ENCODE data around the gene TRIM14.

Gene TRIM14

GRCh38 chr9:98043915-98044314 is 75.1 kb downstream of the TRIM14 start:
- H3K27ac ChIP-seq (ENCODE audit: low read length), result no peak overlapping the region
- no peaks in the 10 kb centered on the region for H3K4me1 ChIP-seq (ENCODE audit: control insufficient read depth in 1 of 2, insufficient read depth in 2 of 2, low read length in 2 of 2)

GRCh38 chr9:98040212-98040611 is 78.8 kb downstream of the TRIM14 start:
- Histone ChIP-seq H3K4me1 (ENCODE audit: control insufficient read depth in 1 of 2, insufficient read depth in 2 of 2, low read length in 2 of 2) (no peaks in the 10 kb centered on the region), H3K4me3 (ENCODE audit: low read depth in 1 of 2, low read length in 2 of 2) (no peak overlapping the region), H3K27me3 (ENCODE audit: low read depth, low read length) (no peaks in the 10 kb centered on the region), H3K9me3 (ENCODE audit: control insufficient read depth in 1 of 2, low read length in 2 of 2) (no peaks in the 10 kb centered on the region), H3K27ac (ENCODE audit: low read length) (no peak overlapping the region), H3K36me3 (ENCODE audit: control insufficient read depth in 1 of 2, insufficient read depth in 2 of 2, low read length in 2 of 2) (no peaks in the 10 kb centered on the region)

More at GRCh38 chr9:98043915-98044314, 75.1 kb downstream of the TRIM14 start:
- Histone ChIP-seq H3K27me3 (ENCODE audit: low read depth, low read length) (no peaks in the 10 kb centered on the region), H3K9me3 (ENCODE audit: control insufficient read depth in 1 of 2, low read length in 2 of 2) (no peaks in the 10 kb centered on the region), H3K4me3 (ENCODE audit: low read depth in 1 of 2, low read length in 2 of 2) (no peak overlapping the region), H3K36me3 (ENCODE audit: control insufficient read depth in 1 of 2, insufficient read depth in 2 of 2, low read length in 2 of 2) (no peaks in the 10 kb centered on the region)

DNA sequence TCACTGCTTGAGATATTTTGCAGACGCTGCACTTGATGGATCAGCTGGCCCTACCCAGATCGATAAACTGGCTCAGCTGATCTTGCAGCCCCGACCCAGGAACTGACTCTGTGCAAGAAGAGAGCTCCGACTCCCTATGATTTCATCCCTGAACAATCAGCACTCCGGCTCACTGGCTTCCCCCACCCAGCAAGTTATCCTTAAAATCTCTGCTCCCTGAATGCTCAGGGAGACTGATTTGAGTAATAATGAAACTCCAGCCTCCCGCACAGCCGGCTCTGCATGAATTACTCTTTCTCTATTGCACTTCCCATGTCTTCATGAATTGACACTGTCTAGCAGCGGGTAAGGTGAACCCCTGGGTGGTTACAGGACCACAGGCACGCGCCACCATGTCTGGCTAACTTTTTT is 79.4 kb downstream of the TRIM14 start:
- peaks cover 0 to 2% of the 10 kb centered on the region in 2 donors for H3K4me1 ChIP-seq (ENCODE audit: control insufficient read depth in 1 of 2, insufficient read depth in 2 of 2, low read length in 2 of 2)
- H3K36me3 ChIP-seq (ENCODE audit: control insufficient read depth in 1 of 2, insufficient read depth in 2 of 2, low read length in 2 of 2), result no peaks in the 10 kb centered on the region

DNA sequence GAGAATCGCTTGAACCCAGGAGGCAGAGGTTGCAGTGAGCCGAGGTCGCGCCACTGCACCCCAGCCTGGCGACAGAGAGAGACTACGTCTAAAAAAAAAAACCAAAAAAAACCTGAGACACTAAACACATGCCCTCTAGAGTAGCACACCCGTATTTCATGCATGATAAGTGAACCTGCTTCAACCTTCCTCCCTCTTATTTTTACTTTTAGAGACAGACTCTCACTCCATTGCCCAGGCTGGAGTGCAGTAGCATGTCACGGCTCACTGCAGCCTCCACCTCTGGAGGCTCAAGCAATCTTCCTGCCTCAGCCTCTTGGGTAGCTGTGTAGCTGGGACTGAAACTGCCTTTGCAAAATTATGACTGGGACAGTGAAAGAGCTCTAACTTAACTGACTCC is 80.1 kb downstream of the TRIM14 start:
- H3K9me3 ChIP-seq (ENCODE audit: control insufficient read depth in 1 of 2, low read length in 2 of 2), result no peaks in the 10 kb centered on the region
- H3K27me3 ChIP-seq (ENCODE audit: low read depth, low read length), result no peaks in the 10 kb centered on the region
- H3K27ac ChIP-seq (ENCODE audit: low read length), result no peak overlapping the region
- no peaks in the 10 kb centered on the region for H3K36me3 ChIP-seq (ENCODE audit: control insufficient read depth in 1 of 2, insufficient read depth in 2 of 2, low read length in 2 of 2)
- no peak overlapping the region for H3K4me3 ChIP-seq (ENCODE audit: low read depth in 1 of 2, low read length in 2 of 2)
- H3K4me1 ChIP-seq (ENCODE audit: control insufficient read depth in 1 of 2, insufficient read depth in 2 of 2, low read length in 2 of 2), result peaks cover 0 to 5% of the 10 kb centered on the region in 2 donors

More for the DNA sequence above, 79.4 kb downstream of the TRIM14 start:
- Histone ChIP-seq H3K27me3 (ENCODE audit: low read depth, low read length) (no peaks in the 10 kb centered on the region), H3K9me3 (ENCODE audit: control insufficient read depth in 1 of 2, low read length in 2 of 2) (no peaks in the 10 kb centered on the region), H3K4me3 (ENCODE audit: low read depth in 1 of 2, low read length in 2 of 2) (no peak overlapping the region), H3K27ac (ENCODE audit: low read length) (no peak overlapping the region)

DNA sequence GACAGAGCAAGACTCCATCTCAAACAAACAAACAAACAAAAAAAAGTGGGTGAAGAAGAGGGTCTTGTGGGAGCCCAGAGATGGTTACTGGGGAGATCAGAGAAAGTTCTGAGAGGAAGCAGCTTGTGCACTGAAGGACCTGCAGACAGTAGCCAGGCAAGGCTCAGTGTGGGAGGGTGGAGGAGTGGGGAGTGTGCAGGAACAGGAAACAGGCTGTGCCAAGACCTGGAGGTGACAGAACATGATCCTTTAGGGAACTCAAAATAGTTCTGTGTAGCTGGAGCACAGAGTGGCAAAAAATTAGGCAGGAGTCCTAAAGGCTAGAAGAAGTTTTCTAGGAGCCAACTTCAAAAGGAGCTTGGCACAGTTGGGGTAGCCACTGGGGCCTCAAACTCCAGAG is 81.7 kb downstream of the TRIM14 start:
- Histone ChIP-seq H3K9me3 (ENCODE audit: control insufficient read depth in 1 of 2, low read length in 2 of 2) (no peaks in the 10 kb centered on the region), H3K36me3 (ENCODE audit: control insufficient read depth in 1 of 2, insufficient read depth in 2 of 2, low read length in 2 of 2) (no peaks in the 10 kb centered on the region), H3K4me1 (ENCODE audit: control insufficient read depth in 1 of 2, insufficient read depth in 2 of 2, low read length in 2 of 2) (peaks cover 0 to 5% of the 10 kb centered on the region in 2 donors), H3K27ac (ENCODE audit: low read length) (no peak overlapping the region), H3K27me3 (ENCODE audit: low read depth, low read length) (no peaks in the 10 kb centered on the region), H3K4me3 (ENCODE audit: low read depth in 1 of 2, low read length in 2 of 2) (no peak overlapping the region)

DNA sequence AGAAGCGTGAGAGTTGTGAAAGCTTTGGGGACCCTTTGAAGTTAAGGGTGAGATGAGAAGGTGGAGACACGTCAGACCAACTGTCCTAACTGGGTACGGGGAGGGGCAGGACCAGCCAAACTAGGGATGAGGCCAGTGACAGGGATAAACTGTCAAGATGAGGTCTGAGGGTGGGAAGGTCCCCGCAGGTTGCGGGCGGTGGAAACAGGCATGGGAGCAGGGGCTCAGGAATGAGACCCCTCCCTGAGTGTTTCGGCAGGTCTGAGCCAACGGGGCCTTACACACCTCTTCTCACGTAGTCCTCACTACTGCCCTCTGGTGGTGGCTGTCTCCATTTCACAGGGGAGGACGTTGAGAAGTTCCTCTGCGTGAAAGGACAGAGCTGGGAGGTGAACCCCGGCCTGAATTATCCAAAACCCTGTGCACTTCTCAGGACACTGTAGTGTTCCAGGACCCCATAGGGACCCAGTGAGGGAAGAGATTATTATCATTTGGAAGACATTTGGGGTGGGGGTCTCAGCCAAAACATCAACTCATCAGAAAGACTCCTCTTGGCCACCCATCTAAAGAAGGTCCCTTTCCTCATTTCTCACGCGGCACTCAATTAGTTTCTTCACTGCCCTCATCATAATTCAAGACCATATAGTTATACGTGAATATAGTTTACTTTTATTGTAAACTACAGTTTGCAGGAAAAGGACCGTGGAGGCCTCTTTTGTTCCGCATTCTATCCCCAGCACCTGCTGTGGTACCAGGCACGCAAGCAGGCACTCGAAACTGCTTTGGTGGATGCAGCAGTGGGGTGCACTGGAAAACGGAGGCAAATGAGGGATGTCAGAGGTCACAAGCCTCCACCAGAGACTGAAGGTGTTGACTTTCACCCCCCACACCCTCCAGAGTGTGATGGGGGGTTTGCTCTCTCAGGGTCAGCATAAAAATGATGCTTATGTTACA is 84.2 kb downstream of the TRIM14 start:
- no peak overlapping the region for H3K27ac ChIP-seq (ENCODE audit: low read length)
- no peaks in the 10 kb centered on the region for H3K9me3 ChIP-seq (ENCODE audit: control insufficient read depth in 1 of 2, low read length in 2 of 2)
- peak overlapping the region; percentile 4 to 27 for H3K4me3 ChIP-seq (ENCODE audit: low read depth in 1 of 2, low read length in 2 of 2)
- no peaks in the 10 kb centered on the region for H3K36me3 ChIP-seq (ENCODE audit: control insufficient read depth in 1 of 2, insufficient read depth in 2 of 2, low read length in 2 of 2)
- H3K4me1 ChIP-seq (ENCODE audit: control insufficient read depth in 1 of 2, insufficient read depth in 2 of 2, low read length in 2 of 2), result peaks cover 0 to 5% of the 10 kb centered on the region in 2 donors
- H3K27me3 ChIP-seq (ENCODE audit: low read depth, low read length), result no peaks in the 10 kb centered on the region

DNA sequence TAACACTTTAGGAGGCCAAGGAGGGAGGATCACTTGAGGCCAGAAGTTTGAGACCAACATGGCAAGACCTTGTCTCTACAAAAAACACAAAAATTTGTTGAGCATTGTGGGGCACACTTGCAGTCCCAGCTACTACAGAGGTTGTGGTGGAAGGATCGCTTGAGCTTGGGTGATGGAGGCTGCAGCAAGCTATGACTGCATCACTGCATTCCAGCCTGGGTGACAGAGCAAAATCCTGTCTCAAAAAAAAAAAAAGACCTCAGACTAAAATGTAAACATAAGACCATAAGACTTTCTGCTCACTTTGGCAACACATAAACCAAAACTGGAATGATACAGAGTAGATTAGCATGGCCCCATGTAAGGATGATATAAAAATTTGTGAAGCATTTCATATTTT is 87.1 kb downstream of the TRIM14 start:
- Histone ChIP-seq H3K36me3 (ENCODE audit: control insufficient read depth in 1 of 2, insufficient read depth in 2 of 2, low read length in 2 of 2) (no peaks in the 10 kb centered on the region), H3K4me3 (ENCODE audit: low read depth in 1 of 2, low read length in 2 of 2) (no peak overlapping the region), H3K9me3 (ENCODE audit: control insufficient read depth in 1 of 2, low read length in 2 of 2) (no peaks in the 10 kb centered on the region)

DNA sequence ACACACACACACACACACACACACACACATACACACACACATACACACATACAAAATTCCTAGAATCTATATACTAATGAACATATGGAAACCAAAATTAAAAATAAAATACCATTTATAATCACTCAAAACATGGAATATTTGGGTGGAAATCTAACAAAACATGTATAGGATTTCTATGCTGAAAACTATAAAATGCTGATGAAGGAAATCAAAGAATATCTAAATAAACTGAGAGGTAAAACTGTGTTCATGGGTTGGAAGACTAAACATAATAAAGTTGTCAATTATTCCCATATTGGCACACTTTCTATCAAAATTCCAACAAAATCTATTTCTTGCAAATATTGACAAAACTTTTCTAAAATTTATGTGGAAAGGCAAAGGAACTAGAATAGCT is 87.9 kb downstream of the TRIM14 start:
- H3K27ac ChIP-seq (ENCODE audit: low read length), result no peak overlapping the region
- no peaks in the 10 kb centered on the region for H3K27me3 ChIP-seq (ENCODE audit: low read depth, low read length)
- H3K9me3 ChIP-seq (ENCODE audit: control insufficient read depth in 1 of 2, low read length in 2 of 2), result no peaks in the 10 kb centered on the region
- H3K36me3 ChIP-seq (ENCODE audit: control insufficient read depth in 1 of 2, insufficient read depth in 2 of 2, low read length in 2 of 2), result no peaks in the 10 kb centered on the region
- peaks cover 0 to 5% of the 10 kb centered on the region in 2 donors for H3K4me1 ChIP-seq (ENCODE audit: control insufficient read depth in 1 of 2, insufficient read depth in 2 of 2, low read length in 2 of 2)
- no peak overlapping the region for H3K4me3 ChIP-seq (ENCODE audit: low read depth in 1 of 2, low read length in 2 of 2)

More for the DNA sequence above, 87.1 kb downstream of the TRIM14 start:
- Histone ChIP-seq H3K27ac (ENCODE audit: low read length) (no peak overlapping the region), H3K4me1 (ENCODE audit: control insufficient read depth in 1 of 2, insufficient read depth in 2 of 2, low read length in 2 of 2) (peaks cover 0 to 5% of the 10 kb centered on the region in 2 donors), H3K27me3 (ENCODE audit: low read depth, low read length) (no peaks in the 10 kb centered on the region)

- peaks cover 3 to 11% of the 10 kb centered on the region in 2 donors for H3K36me3 ChIP-seq (ENCODE audit: control insufficient read depth in 1 of 2, insufficient read depth in 2 of 2, low read length in 2 of 2)
- no peaks in the 10 kb centered on the region for H3K9me3 ChIP-seq (ENCODE audit: control insufficient read depth in 1 of 2, low read length in 2 of 2)
- H3K27ac ChIP-seq (ENCODE audit: low read length), result no peak overlapping the region
- no peaks in the 10 kb centered on the region for H3K4me1 ChIP-seq (ENCODE audit: control insufficient read depth in 1 of 2, insufficient read depth in 2 of 2, low read length in 2 of 2)
- no peak overlapping the region for H3K4me3 ChIP-seq (ENCODE audit: low read depth in 1 of 2, low read length in 2 of 2)
- H3K27me3 ChIP-seq (ENCODE audit: low read depth, low read length), result no peaks in the 10 kb centered on the region
Observed at GRCh38 chr9:98024702-98025101, 94.3 kb downstream of the TRIM14 start.

- no peaks in the 10 kb centered on the region for H3K27me3 ChIP-seq (ENCODE audit: low read depth, low read length)
Observed at GRCh38 chr9:98022447-98022846, 96.6 kb downstream of the TRIM14 start.

GRCh38 chr9:98021306-98022040 is 97.5 kb downstream of the TRIM14 start:
- no peaks in the 10 kb centered on the region for H3K27me3 ChIP-seq (ENCODE audit: low read depth, low read length)
- H3K9me3 ChIP-seq (ENCODE audit: control insufficient read depth in 1 of 2, low read length in 2 of 2), result no peaks in the 10 kb centered on the region
- H3K36me3 ChIP-seq (ENCODE audit: control insufficient read depth in 1 of 2, insufficient read depth in 2 of 2, low read length in 2 of 2), result peaks cover 27 to 38% of the 10 kb centered on the region in 2 donors
- no peak overlapping the region for H3K27ac ChIP-seq (ENCODE audit: low read length)
- no peak overlapping the region for H3K4me3 ChIP-seq (ENCODE audit: low read depth in 1 of 2, low read length in 2 of 2)
- no peaks in the 10 kb centered on the region for H3K4me1 ChIP-seq (ENCODE audit: control insufficient read depth in 1 of 2, insufficient read depth in 2 of 2, low read length in 2 of 2)

More at GRCh38 chr9:98022447-98022846, 96.6 kb downstream of the TRIM14 start:
- H3K9me3 ChIP-seq (ENCODE audit: control insufficient read depth in 1 of 2, low read length in 2 of 2), result no peaks in the 10 kb centered on the region
- no peak overlapping the region for H3K4me3 ChIP-seq (ENCODE audit: low read depth in 1 of 2, low read length in 2 of 2)
- H3K4me1 ChIP-seq (ENCODE audit: control insufficient read depth in 1 of 2, insufficient read depth in 2 of 2, low read length in 2 of 2), result no peaks in the 10 kb centered on the region
- H3K27ac ChIP-seq (ENCODE audit: low read length), result no peak overlapping the region
- peaks cover 22 to 33% of the 10 kb centered on the region in 2 donors for H3K36me3 ChIP-seq (ENCODE audit: control insufficient read depth in 1 of 2, insufficient read depth in 2 of 2, low read length in 2 of 2)
